A549 (cell line): ENCODE results near the gene LRCOL1. TPM values are rescaled to one million over a fixed set of nuclear protein-coding genes. Genes with fewer than 3 reads are reported as not detected.
A peak's percentile ranks its signal among the peaks of the same experiment; 100 is the strongest.

ENCODE experiments used
- ATAC-seq, 2 experiments: fragments of 200-7000 bp in 1 of 2; fragments of >200 bp in 1 of 2; cut with Nextera tagmentation in 1 of 2; cut with Tn5 transposase in 1 of 2; 3 replicates each; pipeline versions ENCODE4 v1.8.0 to v1.9.1; 2018 to 2020; ENCODE audit warnings: mild to moderate bottlenecking in 1 of 2, moderate library complexity in 1 of 2
- CTCF ChIA-PET: fragments of 300-600 bp; sonication (Branson Sonifier 250); formaldehyde crosslinking; extraction: SDS; loops from one replicate; lab custom pipeline; 2021; ENCODE audit warnings: antibody characterized with exemption, inconsistent platforms; lab: Yijun Ruan, JAX
- POLR2A ChIA-PET: fragments of 350-600 bp; formaldehyde crosslinking; extraction: SDS; loops from one replicate; lab custom pipeline; 2021; ENCODE audit warnings: antibody characterized with exemption, inconsistent platforms; lab: Yijun Ruan, JAX
- DNase-seq, 2 experiments: peaks; one replicate each; pipeline versions ENCODE4 v3.0.0 to v3.0.0-alpha.2; 2011 to 2016; ENCODE audit warnings: low read depth in 1 of 2, low spot score in 1 of 2
- FAIRE-seq: peaks from 2 replicates; lab custom pipeline; 2011; peaks lifted over from hg19 to GRCh38; lab: Jason Lieb, UNC
- H3K27ac ChIP-seq, 2 experiments: fragments of >200 bp; sonication (Bioruptor Twin); formaldehyde crosslinking; 3 replicates each; pipeline ENCODE4 v1.5.1; 2016 to 2017
- H3K4me1 ChIP-seq: fragments of >200 bp; sonication (Bioruptor Twin); formaldehyde crosslinking; 3 replicates; pipeline ENCODE4 v1.6.1; 2016
- H3K4me2 ChIP-seq: fragments of >200 bp; sonication (Bioruptor Twin); formaldehyde crosslinking; 3 replicates; pipeline ENCODE4 v1.6.1; 2016
- H3K4me3 ChIP-seq: fragments of >200 bp; sonication (Bioruptor Twin); formaldehyde crosslinking; 3 replicates; pipeline ENCODE4 v1.5.1; 2016
- H3K9me3 ChIP-seq: fragments of >200 bp; sonication (Bioruptor Twin); formaldehyde crosslinking; 3 replicates; pipeline ENCODE4 v1.6.1; 2016
- CHD4 ChIP-seq: fragments of 200-600 bp; sonication (generic); IDR thresholded peaks from 2 replicates; pipeline ENCODE4 v1.6.1; 2016; ENCODE audit warnings: antibody characterized with exemption, mild to moderate bottlenecking, borderline replicate concordance
- FOSL2 ChIP-seq, 2 experiments: fragments of 450-650 bp in 1 of 2; fragments of >200 bp in 1 of 2; sonication (Bioruptor Twin) in 1 of 2; formaldehyde crosslinking; IDR thresholded peaks; 2 replicates each; pipeline versions ENCODE4 v1.5.0 to v1.6.1; 2016 to 2020; ENCODE audit warnings: mild to moderate bottlenecking in 1 of 2, moderate library complexity in 1 of 2
- FOXS1 ChIP-seq: fragments of 250-450 bp; sonication (Bioruptor Pico); IDR thresholded peaks from 2 replicates; pipeline ENCODE4 v1.5.0; 2020; ENCODE audit warnings: mild to moderate bottlenecking, moderate library complexity
- MAFK ChIP-seq: fragments of 450-650 bp; IDR thresholded peaks from 2 replicates; pipeline ENCODE4 v1.6.1; 2014; ENCODE audit not compliant: partially characterized antibody
- MAX ChIP-seq: IDR thresholded peaks from 2 replicates; pipeline ENCODE4 v1.6.1; 2012
- NFE2L2 ChIP-seq: fragments of 150-350 bp; conservative IDR thresholded peaks from 2 replicates; pipeline ENCODE4 v1.6.1; 2014; ENCODE audit warnings: low read length
- PHF8 ChIP-seq: fragments of 200-600 bp; sonication (generic); IDR thresholded peaks from 2 replicates; pipeline ENCODE4 v1.6.1; 2016; ENCODE audit warnings: low read depth, mild to moderate bottlenecking, antibody characterized with exemption, moderate library complexity, borderline replicate concordance
- POLR2AphosphoS2 ChIP-seq: conservative IDR thresholded peaks from 2 replicates; pipeline ENCODE4 v1.6.1; 2012; ENCODE audit warnings: low read length, improper control_type of control experiment, inconsistent platforms
- RARB ChIP-seq: fragments of 250-450 bp; sonication (Bioruptor Pico); IDR thresholded peaks from 2 replicates; pipeline ENCODE4 v1.8.0; 2021; ENCODE audit warnings: mild to moderate bottlenecking, moderate library complexity
- RNF2 ChIP-seq: fragments of 200-600 bp; sonication (generic); IDR thresholded peaks from 2 replicates; pipeline ENCODE4 v1.6.1; 2016; ENCODE audit warnings: low read depth, mild to moderate bottlenecking, antibody characterized with exemption, moderate library complexity, borderline replicate concordance
- ZFP36 ChIP-seq: fragments of 450-650 bp; IDR thresholded peaks from 2 replicates; pipeline ENCODE4 v1.6.1; 2014; ENCODE audit warnings: borderline replicate concordance; ENCODE audit not compliant: partially characterized antibody
- ZNF302 ChIP-seq: fragments of 250-450 bp; sonication (Bioruptor Pico); IDR thresholded peaks from 2 replicates; pipeline ENCODE4 v1.9.0; 2021; ENCODE audit warnings: inconsistent platforms, mild to moderate bottlenecking, moderate library complexity
- WGBS: methylation state at CpG from one replicate; pipeline ENCODE4 v1.1.6; 2017; ENCODE audit errors: missing lambda C conversion rate; 5-methylcytosine and 5-hydroxymethylcytosine counted together
- polyA plus RNA-seq, 4 experiments: library from polyadenylated mRNA; depleted of rRNA in 3 of 4; stranded (reverse); fragments of >200 nt; fragmentation: RNase III in 1 of 4; extraction: RNeasy Plus Mini Kit Qiagen cat#74134 plus additional on column Dnase treatment in 1 of 4; gene quantifications; 2 replicates in 3 of 4; 3 replicates in 1 of 4; pipeline ENCODE4 v1.2.3, GENCODE V29; 2011 to 2017
- TF ChIP-seq, protein P1 (sequence below): IDR thresholded peaks from 2 replicates; pipeline ENCODE4 v1.6.1; 2012; ENCODE audit warnings: low read depth, borderline replicate concordance
- TF ChIP-seq, protein P2 (sequence below): IDR thresholded peaks from 2 replicates; pipeline ENCODE4 v1.6.1; 2012
- TF ChIP-seq, protein P3 (sequence below): fragments of 200-600 bp; sonication (generic); IDR thresholded peaks from 2 replicates; pipeline ENCODE4 v1.6.1; 2016; ENCODE audit warnings: antibody characterized with exemption, mild to moderate bottlenecking, moderate library complexity
- TF ChIP-seq, protein P4 (sequence below): fragments of 250-450 bp; sonication (Bioruptor Pico); IDR thresholded peaks from 2 replicates; pipeline ENCODE4 v1.5.0; 2020; ENCODE audit warnings: low read depth, mild to moderate bottlenecking, moderate library complexity

LRCOL1 gene
- polyA plus RNA-seq, 2 of the 4 experiments (the other 2 are of a cell fraction), result not detected

GRCh38 chr12:132617822-132618682 is 7.7 kb upstream of the LRCOL1 start:
- FAIRE-seq, result no peak
- ChIA-PET POLR2A (interaction anchor here (0.6 kb wide), 1 partner anchor 188 kb away, joined by 3 read pairs; no protein-coding TSS in a partner anchor), CTCF (interaction anchor here (0.7 to 11.9 kb wide), 11 partner anchors 8 to 464 kb away, joined by 3 to 132 read pairs (median 6); no protein-coding TSS in a partner anchor)
- Histone ChIP-seq H3K4me2 (peak overlapping the region; percentile 99), H3K4me3 (peak overlapping the region; percentile 46), H3K27ac (peak overlapping the region in 1 of 2 experiments; percentile 48; a peak in 2 of 6 replicates), H3K4me1 (peaks cover 10% of the 10 kb centered on the region), H3K9me3 (peaks cover 29% of the 10 kb centered on the region)
- WGBS, result 16% methylated on average over 36 of the region's 51 CpGs
- ATAC-seq, result no peak
- TF ChIP-seq FOSL2 (IDR thresholded peaks at IDR 0.05) (no peak), FOSL2 (CRISPR knock-in tag; IDR thresholded peaks at IDR 0.05) (no peak), RNF2 (peak; percentile 34; the same call in 1 of the 2 replicates), MAX (peak; percentile 84), MAFK (no peak)
- TF ChIP-seq, protein P1, sequence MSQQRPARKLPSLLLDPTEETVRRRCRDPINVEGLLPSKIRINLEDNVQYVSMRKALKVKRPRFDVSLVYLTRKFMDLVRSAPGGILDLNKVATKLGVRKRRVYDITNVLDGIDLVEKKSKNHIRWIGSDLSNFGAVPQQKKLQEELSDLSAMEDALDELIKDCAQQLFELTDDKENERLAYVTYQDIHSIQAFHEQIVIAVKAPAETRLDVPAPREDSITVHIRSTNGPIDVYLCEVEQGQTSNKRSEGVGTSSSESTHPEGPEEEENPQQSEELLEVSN, result peak; percentile 95
- no peak for DNase-seq

DNA sequence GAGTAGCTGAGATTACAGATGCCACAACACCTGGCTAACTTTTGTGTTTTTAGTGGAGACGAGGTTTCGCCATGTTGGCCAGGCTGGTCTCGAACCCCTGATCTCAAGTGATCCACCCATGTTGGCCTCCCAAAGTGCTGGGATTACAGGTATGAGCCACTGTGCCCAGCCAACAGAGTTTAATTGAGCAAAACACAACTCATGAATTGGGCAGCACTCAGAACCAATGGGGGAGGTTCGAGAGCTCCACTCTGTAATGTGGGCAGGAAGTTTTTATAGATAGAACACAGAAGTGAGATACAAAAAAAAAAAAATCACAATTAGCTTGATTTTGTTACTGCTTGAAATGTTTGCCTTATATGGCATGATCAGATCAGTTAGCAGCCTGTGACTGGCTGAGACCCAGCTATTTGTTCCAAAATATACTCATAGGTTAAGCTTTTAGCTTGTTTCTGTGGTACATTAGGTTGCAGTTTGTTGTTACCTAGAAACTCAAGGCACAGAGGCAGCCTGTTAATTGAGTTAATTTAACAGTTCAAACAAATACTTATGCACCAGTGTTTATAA is 6.8 kb upstream of the LRCOL1 start:
- DNase-seq (no peak), ATAC-seq (no peak), FAIRE-seq (no peak)
- no peak for TF ChIP-seq NFE2L2
- no peak for TF ChIP-seq ZNF302 (CRISPR knock-in tag)
- ChIA-PET CTCF (interaction anchor here (0.7 to 11.9 kb wide), 10 partner anchors 9 to 201 kb away, joined by 3 to 132 read pairs (median 6); no protein-coding TSS in a partner anchor), POLR2A (no interaction called here)
- 25% methylated on average over 4 of the region's 4 CpGs for WGBS
- no peak overlapping the region; the same call in 2 of the 3 replicates for H3K4me3 ChIP-seq
- no peak overlapping the region for H3K4me2 ChIP-seq
- peaks cover 10% of the 10 kb centered on the region for H3K4me1 ChIP-seq
- H3K9me3 ChIP-seq, result peaks cover 29% of the 10 kb centered on the region
- no peak overlapping the region for H3K27ac ChIP-seq

DNA sequence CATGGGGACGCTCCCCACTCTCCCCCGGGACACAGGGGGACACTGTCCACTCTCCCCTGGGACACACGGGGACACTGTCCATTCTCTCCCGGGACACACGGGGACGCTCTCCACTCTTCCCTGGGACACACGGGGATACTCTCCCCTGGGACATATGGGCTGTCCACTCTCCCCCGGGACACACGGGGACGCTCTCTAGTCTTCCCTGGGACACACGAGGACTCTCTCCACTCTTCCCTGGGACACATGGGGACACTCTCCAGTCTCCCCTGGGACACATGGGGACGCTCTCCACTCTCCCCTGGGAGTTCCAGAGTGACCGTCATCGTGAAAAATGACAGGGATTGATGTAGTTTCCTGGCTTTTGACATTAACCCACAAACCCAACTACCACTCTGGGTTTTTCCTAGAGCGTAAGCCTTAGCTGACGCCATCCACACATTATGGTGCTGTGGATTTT is 5.2 kb upstream of the LRCOL1 start:
- CTCF ChIA-PET, result interaction anchor here (0.7 to 11.9 kb wide), 31 partner anchors 9 to 614 kb away, joined by 3 to 132 read pairs (median 4); no protein-coding TSS in a partner anchor
- POLR2A ChIA-PET, result no interaction called here
- ATAC-seq (peak in 1 of 2 experiments; percentile 4; a peak in 3 of 6 replicates), DNase-seq (no peak), FAIRE-seq (no peak)
- TF ChIP-seq PHF8, result no peak
- TF ChIP-seq CHD4, result no peak
- no peak for TF ChIP-seq MAFK
- TF ChIP-seq, protein P2, sequence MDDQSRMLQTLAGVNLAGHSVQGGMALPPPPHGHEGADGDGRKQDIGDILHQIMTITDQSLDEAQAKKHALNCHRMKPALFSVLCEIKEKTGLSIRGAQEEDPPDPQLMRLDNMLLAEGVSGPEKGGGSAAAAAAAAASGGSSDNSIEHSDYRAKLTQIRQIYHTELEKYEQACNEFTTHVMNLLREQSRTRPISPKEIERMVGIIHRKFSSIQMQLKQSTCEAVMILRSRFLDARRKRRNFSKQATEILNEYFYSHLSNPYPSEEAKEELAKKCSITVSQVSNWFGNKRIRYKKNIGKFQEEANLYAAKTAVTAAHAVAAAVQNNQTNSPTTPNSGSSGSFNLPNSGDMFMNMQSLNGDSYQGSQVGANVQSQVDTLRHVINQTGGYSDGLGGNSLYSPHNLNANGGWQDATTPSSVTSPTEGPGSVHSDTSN, result no peak
- TF ChIP-seq, protein P3, sequence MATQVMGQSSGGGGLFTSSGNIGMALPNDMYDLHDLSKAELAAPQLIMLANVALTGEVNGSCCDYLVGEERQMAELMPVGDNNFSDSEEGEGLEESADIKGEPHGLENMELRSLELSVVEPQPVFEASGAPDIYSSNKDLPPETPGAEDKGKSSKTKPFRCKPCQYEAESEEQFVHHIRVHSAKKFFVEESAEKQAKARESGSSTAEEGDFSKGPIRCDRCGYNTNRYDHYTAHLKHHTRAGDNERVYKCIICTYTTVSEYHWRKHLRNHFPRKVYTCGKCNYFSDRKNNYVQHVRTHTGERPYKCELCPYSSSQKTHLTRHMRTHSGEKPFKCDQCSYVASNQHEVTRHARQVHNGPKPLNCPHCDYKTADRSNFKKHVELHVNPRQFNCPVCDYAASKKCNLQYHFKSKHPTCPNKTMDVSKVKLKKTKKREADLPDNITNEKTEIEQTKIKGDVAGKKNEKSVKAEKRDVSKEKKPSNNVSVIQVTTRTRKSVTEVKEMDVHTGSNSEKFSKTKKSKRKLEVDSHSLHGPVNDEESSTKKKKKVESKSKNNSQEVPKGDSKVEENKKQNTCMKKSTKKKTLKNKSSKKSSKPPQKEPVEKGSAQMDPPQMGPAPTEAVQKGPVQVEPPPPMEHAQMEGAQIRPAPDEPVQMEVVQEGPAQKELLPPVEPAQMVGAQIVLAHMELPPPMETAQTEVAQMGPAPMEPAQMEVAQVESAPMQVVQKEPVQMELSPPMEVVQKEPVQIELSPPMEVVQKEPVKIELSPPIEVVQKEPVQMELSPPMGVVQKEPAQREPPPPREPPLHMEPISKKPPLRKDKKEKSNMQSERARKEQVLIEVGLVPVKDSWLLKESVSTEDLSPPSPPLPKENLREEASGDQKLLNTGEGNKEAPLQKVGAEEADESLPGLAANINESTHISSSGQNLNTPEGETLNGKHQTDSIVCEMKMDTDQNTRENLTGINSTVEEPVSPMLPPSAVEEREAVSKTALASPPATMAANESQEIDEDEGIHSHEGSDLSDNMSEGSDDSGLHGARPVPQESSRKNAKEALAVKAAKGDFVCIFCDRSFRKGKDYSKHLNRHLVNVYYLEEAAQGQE, result no peak
- TF ChIP-seq POLR2AphosphoS2, result no peak
- TF ChIP-seq ZNF302 (CRISPR knock-in tag), result no peak
- TF ChIP-seq, protein P4, sequence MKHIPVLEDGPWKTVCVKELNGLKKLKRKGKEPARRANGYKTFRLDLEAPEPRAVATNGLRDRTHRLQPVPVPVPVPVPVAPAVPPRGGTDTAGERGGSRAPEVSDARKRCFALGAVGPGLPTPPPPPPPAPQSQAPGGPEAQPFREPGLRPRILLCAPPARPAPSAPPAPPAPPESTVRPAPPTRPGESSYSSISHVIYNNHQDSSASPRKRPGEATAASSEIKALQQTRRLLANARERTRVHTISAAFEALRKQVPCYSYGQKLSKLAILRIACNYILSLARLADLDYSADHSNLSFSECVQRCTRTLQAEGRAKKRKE (CRISPR knock-in tag), result no peak
- no peak for TF ChIP-seq ZFP36
- TF ChIP-seq FOXS1 (CRISPR knock-in tag), result no peak
- no peak for TF ChIP-seq RARB (CRISPR knock-in tag)
- WGBS, result 48% methylated on average over 16 of the region's 16 CpGs
- no peak overlapping the region for H3K27ac ChIP-seq
- peaks cover 42% of the 10 kb centered on the region for H3K9me3 ChIP-seq
- H3K4me1 ChIP-seq, result peaks cover 10% of the 10 kb centered on the region
- no peak overlapping the region for H3K4me3 ChIP-seq
- H3K4me2 ChIP-seq, result no peak overlapping the region
